H1 (cell line): ENCODE data around the gene ALPI. TPM values are rescaled to one million over a fixed set of nuclear protein-coding genes. Genes with fewer than 3 reads are reported as not detected.
"Not testable (repeated sequence)": the region's sequence is repeated elsewhere in the genome, so short reads cannot be mapped to it uniquely, and the experiment has no call there.

Experiments
- CTCF ChIA-PET: fragments of 300-600 bp; sonication (Branson Sonifier 250); formaldehyde crosslinking; loops from one replicate; lab custom pipeline; 2021; ENCODE audit not compliant: partially characterized antibody; lab: Charles Lee
- POLR2A ChIA-PET: fragments of 300-600 bp; sonication (Branson Sonifier 250); formaldehyde crosslinking; loops from one replicate; lab custom pipeline; 2021; ENCODE audit warnings: inconsistent platforms; ENCODE audit not compliant: partially characterized antibody; lab: Charles Lee
- DNase-seq, 2 experiments: peaks; one replicate each; pipeline versions ENCODE4 v3.0.0 to v3.0.0-alpha.2; 2010 to 2022; ENCODE audit warnings: low spot score in 2 of 2, low read depth in 1 of 2, mixed read lengths in 1 of 2
- FAIRE-seq: peaks from 2 replicates; lab custom pipeline; 2011; peaks lifted over from hg19 to GRCh38; lab: Jason Lieb, UNC
- H2AFZ ChIP-seq: 2 replicates; pipeline ENCODE4 v1.8.1; 2012; ENCODE audit warnings: low read length, inconsistent platforms
- H2AK5ac ChIP-seq: 2 replicates; pipeline ENCODE4 v1.6.1; 2013; ENCODE audit warnings: low read depth, low read length
- H2BK120ac ChIP-seq: replicated peaks from 2 replicates; pipeline ENCODE3; 2013; ENCODE audit warnings: low read depth, low read length, inconsistent platforms
- H2BK12ac ChIP-seq: 2 replicates; pipeline ENCODE4 v1.6.1; 2013; ENCODE audit warnings: low read depth, low read length
- H2BK15ac ChIP-seq: 2 replicates; pipeline ENCODE4 v1.6.1; 2013; ENCODE audit warnings: low read length
- H2BK20ac ChIP-seq: 2 replicates; pipeline ENCODE4 v1.6.1; 2013; ENCODE audit warnings: low read length
- H2BK5ac ChIP-seq: 2 replicates; pipeline ENCODE4 v1.6.1; 2013; ENCODE audit warnings: low read depth, low read length
- H3K14ac ChIP-seq: 2 replicates; pipeline ENCODE4 v1.6.1; 2013; ENCODE audit warnings: inconsistent platforms; ENCODE audit not compliant: insufficient read length
- H3K18ac ChIP-seq: 2 replicates; pipeline ENCODE4 v1.6.1; 2013; ENCODE audit warnings: low read length; ENCODE audit errors: extremely low read depth
- H3K23ac ChIP-seq: 2 replicates; pipeline ENCODE4 v1.6.1; 2013; ENCODE audit warnings: inconsistent platforms; ENCODE audit not compliant: insufficient read length
- H3K23me2 ChIP-seq: 2 replicates; pipeline ENCODE4 v1.6.1; 2013; ENCODE audit warnings: low read depth, low read length
- H3K27ac ChIP-seq: 2 replicates; pipeline ENCODE4 v1.6.1; 2011; ENCODE audit warnings: low read depth, low read length, inconsistent platforms
- H3K27me3 ChIP-seq, 4 experiments: replicated peaks in 1 of 4; 1 replicate in 1 of 4; 2 replicates in 3 of 4; pipeline versions ENCODE4 v1.6.1 to v1.8.1; 2011 to 2013; ENCODE audit warnings: low read length in 3 of 4, mild to moderate bottlenecking in 3 of 4, inconsistent platforms in 2 of 4, mixed read lengths in 2 of 4, moderate library complexity in 1 of 4; ENCODE audit not compliant: control insufficient read depth in 3 of 4, insufficient read depth in 3 of 4; ENCODE audit errors: extremely low read depth in 1 of 4
- H3K36me3 ChIP-seq, 4 experiments: 2 replicates each; pipeline versions ENCODE4 v1.6.1 to v1.8.1; 2011 to 2013; ENCODE audit warnings: mild to moderate bottlenecking in 4 of 4, low read length in 3 of 4, moderate library complexity in 2 of 4, control low read depth in 1 of 4, inconsistent platforms in 1 of 4; ENCODE audit not compliant: insufficient read depth in 4 of 4, control insufficient read depth in 2 of 4
- H3K4ac ChIP-seq: replicated peaks from 2 replicates; pipeline ENCODE3; 2013; ENCODE audit warnings: low read length, low read depth, mixed read lengths, inconsistent platforms; ENCODE audit not compliant: insufficient read length
- H3K4me1 ChIP-seq, 4 experiments: replicated peaks in 1 of 4; 1 replicate in 1 of 4; 2 replicates in 3 of 4; pipeline versions ENCODE4 v1.6.1 to v1.8.1; 2011 to 2013; ENCODE audit warnings: low read length in 3 of 4, inconsistent platforms in 2 of 4, mixed read lengths in 1 of 4; ENCODE audit not compliant: insufficient read depth in 4 of 4, control insufficient read depth in 3 of 4
- H3K4me2 ChIP-seq, 2 experiments: 2 replicates each; pipeline versions ENCODE4 v1.6.1 to v1.8.1; 2011 to 2013; ENCODE audit warnings: low read depth in 2 of 2, low read length in 2 of 2, control low read depth in 1 of 2, inconsistent platforms in 1 of 2, mild to moderate bottlenecking in 1 of 2; ENCODE audit not compliant: insufficient read depth in 1 of 2
- H3K4me3 ChIP-seq, 4 experiments: fragments of 200-600, 300-600 bp in 1 of 4; sonication (generic), shearing (Covaris generic), sonication (Bioruptor Twin) in 1 of 4; 2 replicates each; pipeline versions ENCODE4 v1.5.1 to v1.8.1; 2011 to 2016; ENCODE audit warnings: low read length in 4 of 4, low read depth in 3 of 4, control low read depth in 2 of 4, inconsistent platforms in 2 of 4, mild to moderate bottlenecking in 2 of 4, mixed read lengths in 1 of 4, moderate library complexity in 1 of 4; ENCODE audit not compliant: insufficient read depth in 2 of 4; ENCODE audit errors: extremely low read depth in 1 of 4
- H3K56ac ChIP-seq: replicated peaks from 2 replicates; pipeline ENCODE3; 2013; ENCODE audit warnings: low read depth, mild to moderate bottlenecking, mixed read lengths, low read length, inconsistent platforms; ENCODE audit not compliant: insufficient read length
- H3K79me1 ChIP-seq: 2 replicates; pipeline ENCODE4 v1.6.1; 2013; ENCODE audit warnings: low read depth, low read length, control low read depth
- H3K79me2 ChIP-seq, 2 experiments: 2 replicates each; pipeline versions ENCODE4 v1.6.1 to v1.8.1; 2012 to 2013; ENCODE audit warnings: low read length in 2 of 2, mild to moderate bottlenecking in 2 of 2, inconsistent platforms in 1 of 2; ENCODE audit not compliant: insufficient read depth in 2 of 2, control insufficient read depth in 1 of 2
- H3K9ac ChIP-seq, 4 experiments: replicated peaks in 1 of 4; 1 replicate in 1 of 4; 2 replicates in 3 of 4; pipeline versions ENCODE4 v1.6.1 to v1.8.1; 2011 to 2013; ENCODE audit warnings: low read depth in 3 of 4, low read length in 3 of 4, control low read depth in 2 of 4, mild to moderate bottlenecking in 2 of 4, moderate library complexity in 2 of 4, inconsistent platforms in 1 of 4; ENCODE audit errors: extremely low read depth in 1 of 4
- H3K9me3 ChIP-seq, 2 experiments: 2 replicates each; pipeline versions ENCODE4 v1.6.1 to v1.8.1; 2012 to 2013; ENCODE audit warnings: mild to moderate bottlenecking in 2 of 2, moderate library complexity in 2 of 2, control low read depth in 1 of 2, inconsistent platforms in 1 of 2, low read depth in 1 of 2, low read length in 1 of 2, mixed read lengths in 1 of 2; ENCODE audit not compliant: insufficient read depth in 2 of 2
- H4K20me1 ChIP-seq, 2 experiments: replicated peaks in 1 of 2; 2 replicates each; pipeline versions ENCODE3 to v1.8.1; 2011 to 2013; ENCODE audit warnings: inconsistent platforms in 2 of 2, low read length in 2 of 2, mild to moderate bottlenecking in 1 of 2; ENCODE audit not compliant: insufficient read depth in 2 of 2, control insufficient read depth in 1 of 2
- H4K5ac ChIP-seq: 2 replicates; pipeline ENCODE4 v1.6.1; 2013; ENCODE audit warnings: low read length, low read depth, mixed read lengths, inconsistent platforms; ENCODE audit not compliant: insufficient read length
- H4K8ac ChIP-seq: 2 replicates; pipeline ENCODE4 v1.8.0; 2013; ENCODE audit warnings: mild to moderate bottlenecking, moderate library complexity, low read length, inconsistent platforms; ENCODE audit not compliant: insufficient read depth; ENCODE audit errors: extremely low read depth
- H4K91ac ChIP-seq: replicated peaks from 2 replicates; pipeline ENCODE3; 2013; ENCODE audit warnings: low read length, mixed read lengths, inconsistent platforms; ENCODE audit not compliant: insufficient read length
- CREB1 ChIP-seq: IDR thresholded peaks from 2 replicates; pipeline ENCODE4 v1.6.1; 2012; ENCODE audit warnings: inconsistent platforms
- CTBP2 ChIP-seq: IDR thresholded peaks from 2 replicates; pipeline ENCODE4 v1.7.0; 2011; ENCODE audit warnings: borderline replicate concordance, mild to moderate bottlenecking, moderate library complexity, mixed read lengths, low read length; ENCODE audit not compliant: insufficient read depth, insufficient read length
- CTCF ChIP-seq, 3 experiments: IDR thresholded peaks; 1 replicate in 2 of 3; 2 replicates in 1 of 3; pipeline versions ENCODE4 v1.5.1 to v1.6.1; 2011; ENCODE audit warnings: low read length in 3 of 3, mild to moderate bottlenecking in 3 of 3, inconsistent platforms in 2 of 3, low read depth in 1 of 3, moderate library complexity in 1 of 3; ENCODE audit not compliant: insufficient read depth in 1 of 3; ENCODE audit errors: control extremely low read depth in 1 of 3
- POLR2AphosphoS5 ChIP-seq: IDR thresholded peaks from 2 replicates; pipeline ENCODE4 v1.6.1; 2011; ENCODE audit warnings: low read depth, low read length
- SAP30 ChIP-seq: fragments of 300-600 bp; sonication (generic); IDR thresholded peaks from 2 replicates; pipeline ENCODE4 v1.7.1; 2012; ENCODE audit warnings: low read length, moderate library complexity, mild to moderate bottlenecking, inconsistent platforms; ENCODE audit not compliant: insufficient read depth, insufficient replicate concordance
- WGBS, 2 experiments: shearing (Covaris generic) in 1 of 2; methylation state at CpG; one replicate each; pipeline versions ENCODE4 v1.1.6 to v1.1.7; 2013 to 2015; ENCODE audit warnings: low lambda C conversion rate in 2 of 2, mixed read lengths in 2 of 2, inconsistent platforms in 1 of 2, low coverage in 1 of 2, missing lambda C conversion rate in 1 of 2; ENCODE audit not compliant: insufficient replicate concordance in 2 of 2, insufficient coverage in 1 of 2, insufficient read length in 1 of 2; ENCODE audit errors: extremely low coverage in 1 of 2, missing lambda C conversion rate in 1 of 2; 5-methylcytosine and 5-hydroxymethylcytosine counted together
- polyA plus RNA-seq, 7 experiments: library from polyadenylated mRNA; depleted of rRNA in 3 of 7; stranded (reverse) in 5 of 7; unstranded in 2 of 7; fragments of >200 nt in 5 of 7; fragments of 200-250 nt in 2 of 7; gene quantifications; 1 replicate in 5 of 7; 2 replicates in 1 of 7; 4 replicates in 1 of 7; pipeline versions ENCODE4 v1.2.1 to v1.2.3, GENCODE V29; 2011 to 2013; ENCODE audit warnings: missing spikeins in 2 of 7, mixed read lengths in 2 of 7
- total RNA-seq: library from RNA; stranded (reverse); fragmentation: NEBNext Ultra II Directional; extraction: Animal tissue kit (Norgen Biotek cat#: 25700); gene quantifications from 2 replicates; pipeline ENCODE4 v1.2.1, GENCODE V29; 2021

Gene ALPI
- total and polyA plus RNA-seq, 2 of the 8 experiments (the other 6 are each of a cell fraction or from before 2014, with no cell fraction given) = not detected

DNA sequence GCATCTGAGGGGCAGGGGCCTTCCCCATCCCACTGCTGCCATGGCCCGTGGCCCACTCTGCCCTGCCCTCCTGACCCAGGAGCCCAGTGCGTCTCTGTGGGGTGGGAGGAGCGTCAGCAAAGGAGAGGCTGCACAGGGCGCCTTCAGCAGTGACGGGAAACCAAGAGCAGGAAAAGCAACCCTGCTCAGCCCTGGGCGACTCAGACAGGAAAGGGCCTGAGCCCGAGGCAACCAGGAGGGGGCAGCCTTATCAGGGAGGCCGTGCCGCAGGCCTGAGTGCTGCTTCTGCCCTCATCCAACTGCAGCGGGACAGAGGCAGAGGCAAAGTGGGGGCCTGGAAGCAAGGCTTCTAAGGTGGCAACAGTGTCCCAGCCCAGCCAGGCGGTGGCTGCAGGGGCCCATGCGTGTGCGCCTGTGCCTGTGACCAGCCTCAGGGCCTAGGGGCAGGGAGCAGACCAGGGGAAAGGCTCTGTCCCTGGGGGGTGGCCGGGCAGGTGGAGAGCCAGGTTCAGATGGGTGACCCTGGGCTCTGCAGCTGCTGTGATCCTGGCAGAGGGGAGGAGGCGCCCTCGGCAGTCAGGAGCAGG is 23.3 kb upstream of the ALPI start (continued):
- TF ChIP-seq CTCF (IDR thresholded peaks at IDR 0.05; ENCODE audit: control extremely low read depth in 1 of 3, insufficient read depth in 1 of 3, low read depth in 1 of 3, low read length in 3 of 3) (peak in 2 of 3 experiments; percentile 50 to 78; a peak in 2 of 4 replicates), CREB1 (peak; percentile 35; the same call in 1 of the 2 replicates), SAP30 (no peak), CTBP2 (no peak), POLR2AphosphoS5 (no peak)

- not testable (repeated sequence) for H3K79me1 ChIP-seq, H3K9ac ChIP-seq, H3K14ac ChIP-seq, H3K23ac ChIP-seq, H3K4ac ChIP-seq, H3K18ac ChIP-seq, H2AK5ac ChIP-seq, H4K91ac ChIP-seq, DNase-seq, H3K4me3 ChIP-seq, H3K36me3 ChIP-seq, H4K20me1 ChIP-seq, H3K27ac ChIP-seq, H2BK20ac ChIP-seq, H3K4me1 ChIP-seq, H3K79me2 ChIP-seq, H3K23me2 ChIP-seq, H3K27me3 ChIP-seq, H3K4me2 ChIP-seq, H2BK5ac ChIP-seq, H4K5ac ChIP-seq, H3K9me3 ChIP-seq, H2BK120ac ChIP-seq, FAIRE-seq, H3K56ac ChIP-seq, H2BK12ac ChIP-seq, H4K8ac ChIP-seq, H2AFZ ChIP-seq
- WGBS, 2 experiments = 82% methylated on average over 6 of the region's 9 CpGs; no CpG with 5 or more reads in 1 of the 2 experiments
- peak overlapping the region; percentile 72; the same call in 1 of the 2 replicates for H2BK15ac ChIP-seq
- ChIA-PET POLR2A (interaction anchor here (0.6 to 2.5 kb wide), 3 partner anchors 13 to 87 kb away, joined by 3 to 12 read pairs (median 4); no protein-coding TSS in a partner anchor), CTCF (interaction anchor here (0.7 to 6.8 kb wide), 22 partner anchors 11 to 533 kb away, joined by 3 to 82 read pairs (median 4); no protein-coding TSS in a partner anchor)
These were observed 22.3 kb upstream of the ALPI start for GRCh38 chr2:232433622-232434021.
